PFSK-1 (cell line): Measurements from ENCODE around the gene THSD4.

Source experiments
- POLR2AphosphoS5 ChIP-seq: IDR thresholded peaks from 2 replicates; pipeline ENCODE4 v1.6.1; 2012; ENCODE audit warnings: low read depth, mild to moderate bottlenecking, control low read depth, low read length, moderate library complexity
- SIN3A ChIP-seq: IDR thresholded peaks from 2 replicates; pipeline ENCODE4 v1.6.1; 2012; ENCODE audit warnings: mild to moderate bottlenecking, low read length, moderate library complexity, borderline replicate concordance; ENCODE audit not compliant: insufficient read depth
- TAF1 ChIP-seq: IDR thresholded peaks from 2 replicates; pipeline ENCODE4 v1.6.1; 2012; ENCODE audit warnings: low read length, control low read depth, borderline replicate concordance; ENCODE audit not compliant: insufficient read depth
- TF ChIP-seq, protein P1 (sequence below), 2 experiments: IDR thresholded peaks; 2 replicates each; pipeline versions ENCODE4 v1.6.1 to v1.8.0; 2011 to 2012; ENCODE audit warnings: low read depth in 2 of 2, low read length in 2 of 2, control low read depth in 1 of 2, inconsistent platforms in 1 of 2, mild to moderate bottlenecking in 1 of 2, moderate library complexity in 1 of 2; ENCODE audit not compliant: insufficient read depth in 1 of 2

DNA sequence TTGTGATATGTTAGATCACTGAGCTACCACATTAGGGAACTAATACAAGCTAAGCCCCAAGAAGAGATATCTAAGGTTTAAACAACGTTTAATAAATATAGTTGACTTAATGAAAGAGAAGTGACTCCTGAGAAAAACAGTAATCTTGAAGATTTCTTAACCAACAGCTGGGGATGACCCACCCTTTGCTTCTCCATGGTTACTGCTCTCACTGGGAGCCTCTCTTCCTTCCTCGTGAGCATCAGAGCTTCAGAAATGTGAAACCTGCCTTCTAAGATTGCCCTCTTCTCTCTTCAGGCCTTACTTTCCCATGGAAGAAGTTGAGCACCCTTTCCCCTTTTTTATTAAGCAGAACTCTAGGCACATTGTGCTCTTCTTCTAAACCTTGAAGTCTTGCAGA, 562.9 kb downstream of the THSD4 start:
- TF ChIP-seq TAF1 (no peak), SIN3A (no peak), POLR2AphosphoS5 (no peak)
- TF ChIP-seq, protein P1, sequence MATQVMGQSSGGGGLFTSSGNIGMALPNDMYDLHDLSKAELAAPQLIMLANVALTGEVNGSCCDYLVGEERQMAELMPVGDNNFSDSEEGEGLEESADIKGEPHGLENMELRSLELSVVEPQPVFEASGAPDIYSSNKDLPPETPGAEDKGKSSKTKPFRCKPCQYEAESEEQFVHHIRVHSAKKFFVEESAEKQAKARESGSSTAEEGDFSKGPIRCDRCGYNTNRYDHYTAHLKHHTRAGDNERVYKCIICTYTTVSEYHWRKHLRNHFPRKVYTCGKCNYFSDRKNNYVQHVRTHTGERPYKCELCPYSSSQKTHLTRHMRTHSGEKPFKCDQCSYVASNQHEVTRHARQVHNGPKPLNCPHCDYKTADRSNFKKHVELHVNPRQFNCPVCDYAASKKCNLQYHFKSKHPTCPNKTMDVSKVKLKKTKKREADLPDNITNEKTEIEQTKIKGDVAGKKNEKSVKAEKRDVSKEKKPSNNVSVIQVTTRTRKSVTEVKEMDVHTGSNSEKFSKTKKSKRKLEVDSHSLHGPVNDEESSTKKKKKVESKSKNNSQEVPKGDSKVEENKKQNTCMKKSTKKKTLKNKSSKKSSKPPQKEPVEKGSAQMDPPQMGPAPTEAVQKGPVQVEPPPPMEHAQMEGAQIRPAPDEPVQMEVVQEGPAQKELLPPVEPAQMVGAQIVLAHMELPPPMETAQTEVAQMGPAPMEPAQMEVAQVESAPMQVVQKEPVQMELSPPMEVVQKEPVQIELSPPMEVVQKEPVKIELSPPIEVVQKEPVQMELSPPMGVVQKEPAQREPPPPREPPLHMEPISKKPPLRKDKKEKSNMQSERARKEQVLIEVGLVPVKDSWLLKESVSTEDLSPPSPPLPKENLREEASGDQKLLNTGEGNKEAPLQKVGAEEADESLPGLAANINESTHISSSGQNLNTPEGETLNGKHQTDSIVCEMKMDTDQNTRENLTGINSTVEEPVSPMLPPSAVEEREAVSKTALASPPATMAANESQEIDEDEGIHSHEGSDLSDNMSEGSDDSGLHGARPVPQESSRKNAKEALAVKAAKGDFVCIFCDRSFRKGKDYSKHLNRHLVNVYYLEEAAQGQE (IDR thresholded peaks at IDR 0.05; ENCODE audit: insufficient read depth in 1 of 2, low read depth in 2 of 2, low read length in 2 of 2): no peak
